PC-3 (cell line): ENCODE data around the gene MPST.

Experiments
- EZH2 ChIP-seq: fragments of 300-600 bp; sonication (generic); IDR thresholded peaks from one replicate; pipeline ENCODE4 v1.6.1; 2017; ENCODE audit warnings: antibody characterized with exemption, mild to moderate bottlenecking, low read length; ENCODE audit not compliant: unreplicated experiment
- EZH2phosphoT487 ChIP-seq: fragments of 300-600 bp; sonication (generic); IDR thresholded peaks from 2 replicates; pipeline ENCODE4 v1.6.1; 2018; ENCODE audit warnings: mild to moderate bottlenecking, antibody characterized with exemption, low read length, borderline replicate concordance
- TF ChIP-seq, protein P1 (sequence below): fragments of 300-600 bp; sonication (generic); conservative IDR thresholded peaks from 2 replicates; pipeline ENCODE4 v1.5.1; 2017; ENCODE audit warnings: antibody characterized with exemption, low read depth, mild to moderate bottlenecking, low read length

DNA sequence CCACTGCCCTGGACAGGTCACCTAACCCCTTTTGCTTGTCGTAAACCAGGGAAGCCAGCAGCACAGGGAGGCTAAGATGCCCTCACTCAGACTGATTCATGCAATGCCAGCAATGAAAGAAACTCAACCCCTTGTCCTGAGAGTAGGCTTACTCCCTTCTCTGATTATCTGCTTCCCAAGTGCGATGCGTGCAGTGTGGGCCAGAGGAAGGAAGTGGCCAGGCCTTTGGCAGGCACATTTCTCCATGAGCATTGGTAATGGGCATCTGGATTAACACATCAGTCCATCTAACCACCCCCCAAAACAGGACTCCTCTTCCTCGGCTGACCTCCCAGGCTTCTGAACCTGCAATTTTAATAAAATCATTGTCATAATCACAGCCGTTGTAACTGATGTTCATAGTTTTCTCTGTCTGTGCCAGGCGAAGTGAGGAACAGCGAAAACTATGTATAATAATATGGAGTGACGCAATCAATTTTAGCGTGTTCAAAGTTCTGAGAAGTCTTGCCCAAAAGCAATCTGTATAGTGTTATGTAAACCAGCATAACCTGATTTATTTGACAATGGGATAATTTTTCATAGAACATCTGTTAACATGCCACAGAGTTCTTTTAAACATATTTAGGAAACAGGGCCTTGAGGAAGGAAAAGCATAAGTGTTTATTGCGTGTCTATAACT is 34.2 kb upstream of the MPST start:
- TF ChIP-seq, protein P1, sequence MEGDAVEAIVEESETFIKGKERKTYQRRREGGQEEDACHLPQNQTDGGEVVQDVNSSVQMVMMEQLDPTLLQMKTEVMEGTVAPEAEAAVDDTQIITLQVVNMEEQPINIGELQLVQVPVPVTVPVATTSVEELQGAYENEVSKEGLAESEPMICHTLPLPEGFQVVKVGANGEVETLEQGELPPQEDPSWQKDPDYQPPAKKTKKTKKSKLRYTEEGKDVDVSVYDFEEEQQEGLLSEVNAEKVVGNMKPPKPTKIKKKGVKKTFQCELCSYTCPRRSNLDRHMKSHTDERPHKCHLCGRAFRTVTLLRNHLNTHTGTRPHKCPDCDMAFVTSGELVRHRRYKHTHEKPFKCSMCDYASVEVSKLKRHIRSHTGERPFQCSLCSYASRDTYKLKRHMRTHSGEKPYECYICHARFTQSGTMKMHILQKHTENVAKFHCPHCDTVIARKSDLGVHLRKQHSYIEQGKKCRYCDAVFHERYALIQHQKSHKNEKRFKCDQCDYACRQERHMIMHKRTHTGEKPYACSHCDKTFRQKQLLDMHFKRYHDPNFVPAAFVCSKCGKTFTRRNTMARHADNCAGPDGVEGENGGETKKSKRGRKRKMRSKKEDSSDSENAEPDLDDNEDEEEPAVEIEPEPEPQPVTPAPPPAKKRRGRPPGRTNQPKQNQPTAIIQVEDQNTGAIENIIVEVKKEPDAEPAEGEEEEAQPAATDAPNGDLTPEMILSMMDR, result no peak
- TF ChIP-seq EZH2, result no peak
- TF ChIP-seq EZH2phosphoT487, result no peak
